Measurements from ENCODE around the gene KCTD15.

GRCh38 chr19:33803383-33803782 is 6.7 kb downstream of the KCTD15 start:
- no peak for TF ChIP-seq EZH2 (IDR thresholded peaks at IDR 0.05; ENCODE audit: borderline replicate concordance, low read length)
- TF ChIP-seq CTCF (IDR thresholded peaks at IDR 0.05; ENCODE audit: low read length) = no peak
